Tibial nerve (tissue), 4 donors: ENCODE results near the gene RUNDC3A. TPM values are rescaled to one million over a fixed set of nuclear protein-coding genes. Genes with fewer than 3 reads are reported as not detected.

Experiments used
- DNase-seq, 2 donors: peaks; one replicate each; pipeline ENCODE4 v3.0.0-alpha.2; 2019; ENCODE audit warnings: low spot score in 2 of 2
- H3K27ac ChIP-seq, 4 donors: fragments of 200-600 bp; sonication (generic) in 3 of 4; one replicate each; pipeline ENCODE4 v1.5.1; 2017 to 2019; ENCODE audit warnings: mild to moderate bottlenecking in 1 of 4
- H3K27me3 ChIP-seq, 2 donors: fragments of 200-600 bp; sonication (generic) in 1 of 2; one replicate each; pipeline versions ENCODE4 v1.5.1 to v1.6.0; 2017 to 2019
- H3K36me3 ChIP-seq, 3 donors: fragments of 200-600 bp; sonication (generic); one replicate each; pipeline ENCODE4 v1.5.1; 2018 to 2019
- H3K4me1 ChIP-seq, 4 donors: fragments of 200-600 bp; sonication (generic) in 3 of 4; one replicate each; pipeline ENCODE4 v1.5.1; 2017 to 2019
- H3K4me3 ChIP-seq, 4 donors: fragments of 200-600 bp; sonication (generic) in 3 of 4; one replicate each; pipeline ENCODE4 v1.5.1; 2017 to 2019; ENCODE audit warnings: mild to moderate bottlenecking in 1 of 4, moderate library complexity in 1 of 4
- H3K9me3 ChIP-seq, 4 donors: fragments of 200-600 bp; sonication (generic) in 3 of 4; one replicate each; pipeline ENCODE4 v1.5.1; 2017 to 2019
- EP300 ChIP-seq, 2 donors: sonication (generic); formaldehyde crosslinking; IDR thresholded peaks; one replicate each; pipeline ENCODE4 v1.6.1; 2017; ENCODE audit warnings: antibody characterized with exemption in 2 of 2, mild to moderate bottlenecking in 1 of 2
- POLR2A ChIP-seq, 2 donors: fragments of 450-650 bp; IDR thresholded peaks; one replicate each; pipeline ENCODE4 v1.6.1; 2017; ENCODE audit warnings: antibody characterized with exemption in 2 of 2, mild to moderate bottlenecking in 2 of 2, moderate library complexity in 2 of 2
- WGBS, 2 donors: methylation state at CpG; one replicate each; pipeline ENCODE4 v1.1.5; 2018; 5-methylcytosine and 5-hydroxymethylcytosine counted together
- total RNA-seq, 4 donors: library from RNA; depleted of rRNA; stranded (reverse); fragments of >200 nt; gene quantifications; one replicate each; pipeline ENCODE4 v1.1.0, GENCODE V29; 2016
- TF ChIP-seq, protein P1 (sequence below), 5 experiments: fragments of 200-600 bp in 3 of 5; fragments of 450-650 bp in 2 of 5; sonication (generic) in 3 of 5; IDR thresholded peaks; one replicate each; pipeline ENCODE4 v1.5.1; 2016 to 2019; ENCODE audit warnings: antibody characterized with exemption in 5 of 5, mild to moderate bottlenecking in 3 of 5, moderate library complexity in 2 of 5

Gene RUNDC3A
- total RNA-seq: not detected

DNA sequence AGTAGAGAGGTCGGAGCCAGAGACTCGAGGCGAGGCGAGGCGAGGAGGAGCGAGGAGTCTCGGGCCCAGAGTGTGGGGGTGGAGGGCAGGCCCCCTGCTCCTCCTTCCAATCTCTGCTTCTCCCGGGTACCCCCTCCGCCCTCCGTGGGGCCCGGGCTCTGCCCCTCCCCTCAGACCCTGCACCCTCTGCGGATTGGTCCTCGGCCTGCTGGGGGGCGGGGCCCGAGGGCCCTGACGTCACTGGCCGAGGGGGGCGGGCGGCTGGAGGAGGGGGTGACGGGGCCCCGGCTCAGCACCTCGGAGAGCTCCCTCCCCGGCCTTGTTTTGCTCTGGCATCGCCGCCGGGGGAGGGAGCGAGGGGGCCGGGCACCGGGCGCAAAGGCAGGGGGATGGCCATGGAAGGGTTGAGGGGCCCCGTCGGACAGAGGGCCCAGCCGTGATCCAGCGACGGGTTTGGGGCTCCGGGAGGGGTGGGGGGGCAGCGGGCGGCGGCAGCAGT lies at the start of gene RUNDC3A:
RUNDC3A (plus strand) TSS at position 282 of the 499 bp plus-strand sequence. CDS start 232 bp downstream, outside the sequence.
- no peaks in the 10 kb centered on the region for H3K36me3 ChIP-seq
- H3K27me3 ChIP-seq: peaks cover 0 to 57% of the 10 kb centered on the region in 2 donors
- peak within 1 kb of the TSS in 2 of 4 donors; percentile 29 to 72 for H3K27ac ChIP-seq
- peak; percentile 37 to 69 for DNase-seq
- peak within 1 kb of the TSS; percentile 23 to 55 (median 31) for H3K4me3 ChIP-seq
- H3K4me1 ChIP-seq: peaks cover 0 to 23% (median 15%) of the 10 kb centered on the region in 4 donors
- TF ChIP-seq, protein P1, sequence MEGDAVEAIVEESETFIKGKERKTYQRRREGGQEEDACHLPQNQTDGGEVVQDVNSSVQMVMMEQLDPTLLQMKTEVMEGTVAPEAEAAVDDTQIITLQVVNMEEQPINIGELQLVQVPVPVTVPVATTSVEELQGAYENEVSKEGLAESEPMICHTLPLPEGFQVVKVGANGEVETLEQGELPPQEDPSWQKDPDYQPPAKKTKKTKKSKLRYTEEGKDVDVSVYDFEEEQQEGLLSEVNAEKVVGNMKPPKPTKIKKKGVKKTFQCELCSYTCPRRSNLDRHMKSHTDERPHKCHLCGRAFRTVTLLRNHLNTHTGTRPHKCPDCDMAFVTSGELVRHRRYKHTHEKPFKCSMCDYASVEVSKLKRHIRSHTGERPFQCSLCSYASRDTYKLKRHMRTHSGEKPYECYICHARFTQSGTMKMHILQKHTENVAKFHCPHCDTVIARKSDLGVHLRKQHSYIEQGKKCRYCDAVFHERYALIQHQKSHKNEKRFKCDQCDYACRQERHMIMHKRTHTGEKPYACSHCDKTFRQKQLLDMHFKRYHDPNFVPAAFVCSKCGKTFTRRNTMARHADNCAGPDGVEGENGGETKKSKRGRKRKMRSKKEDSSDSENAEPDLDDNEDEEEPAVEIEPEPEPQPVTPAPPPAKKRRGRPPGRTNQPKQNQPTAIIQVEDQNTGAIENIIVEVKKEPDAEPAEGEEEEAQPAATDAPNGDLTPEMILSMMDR (IDR thresholded peaks at IDR 0.05): no peak
- peak; percentile 14 to 59 for TF ChIP-seq EP300 (IDR thresholded peaks at IDR 0.05)
- no peaks in the 10 kb centered on the region for H3K9me3 ChIP-seq
- WGBS, 2 donors: 0% methylated on average over 15 to 18 of the region's 39 CpGs

- Histone ChIP-seq H3K27ac (no peak overlapping the region), H3K4me1 (no peaks in the 10 kb centered on the region), H3K36me3 (no peaks in the 10 kb centered on the region), H3K4me3 (no peak overlapping the region), H3K27me3 (peaks cover 0 to 6% of the 10 kb centered on the region in 2 donors), H3K9me3 (no peaks in the 10 kb centered on the region)
- DNase-seq: no peak
- WGBS, 2 donors: 80 to 86% methylated on average over 14 of the region's 17 CpGs
- TF ChIP-seq EP300 (IDR thresholded peaks at IDR 0.05) (no peak), POLR2A (IDR thresholded peaks at IDR 0.05) (no peak)
- TF ChIP-seq, protein P1 (IDR thresholded peaks at IDR 0.05): no peak
Measured at GRCh38 chr17:44258811-44259351, 49.5 kb upstream of the RUNDC3A start.

- Histone ChIP-seq H3K9me3 (no peaks in the 10 kb centered on the region), H3K4me1 (no peaks in the 10 kb centered on the region), H3K4me3 (no peak overlapping the region), H3K27ac (no peak overlapping the region), H3K27me3 (no peaks in the 10 kb centered on the region), H3K36me3 (no peaks in the 10 kb centered on the region)
- DNase-seq: no peak
- TF ChIP-seq EP300 (IDR thresholded peaks at IDR 0.05): no peak
- TF ChIP-seq, protein P1 (IDR thresholded peaks at IDR 0.05): no peak
- no peak for TF ChIP-seq POLR2A (IDR thresholded peaks at IDR 0.05)
- WGBS, 2 donors: 95 to 98% methylated on average over 6 of the region's 6 CpGs
Measured at GRCh38 chr17:44260296-44260695, 48.1 kb upstream of the RUNDC3A start.

DNA sequence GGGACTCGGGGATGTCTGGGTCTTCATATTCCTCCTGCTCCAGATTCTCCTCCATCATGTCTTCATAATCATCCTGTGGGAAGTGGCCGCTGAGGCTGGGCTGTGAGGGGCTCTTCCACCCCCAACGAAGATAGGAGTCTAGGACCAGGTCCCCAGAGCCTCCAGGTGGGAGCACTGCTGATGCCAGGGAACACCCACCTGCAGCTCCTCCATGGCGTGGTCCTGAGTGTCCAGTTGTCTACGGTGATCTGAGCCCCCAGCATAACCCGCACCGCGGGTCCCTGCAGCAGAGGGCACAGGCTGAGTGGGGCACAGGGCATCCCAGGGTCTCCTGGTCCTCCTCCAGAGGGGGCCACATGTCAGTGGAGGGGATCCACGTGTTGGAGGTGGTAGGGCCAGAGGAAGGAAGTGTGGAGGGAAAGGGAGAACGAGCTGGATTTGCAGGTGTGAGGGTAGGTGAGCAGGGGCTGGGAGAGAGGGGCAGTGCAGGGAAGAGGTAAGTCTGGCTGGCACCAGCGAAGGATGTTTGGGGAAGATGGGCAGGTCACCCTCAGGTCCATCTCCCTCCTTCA lies 45.7 kb upstream of the RUNDC3A start:
- DNase-seq: no peak
- Histone ChIP-seq H3K27ac (no peak overlapping the region), H3K9me3 (no peaks in the 10 kb centered on the region), H3K4me3 (no peak overlapping the region), H3K36me3 (no peaks in the 10 kb centered on the region), H3K27me3 (no peaks in the 10 kb centered on the region), H3K4me1 (no peaks in the 10 kb centered on the region)
- WGBS, 2 donors: 68% methylated on average over 9 to 11 of the region's 11 CpGs
- TF ChIP-seq EP300 (IDR thresholded peaks at IDR 0.05) (no peak), POLR2A (IDR thresholded peaks at IDR 0.05) (no peak)
- TF ChIP-seq, protein P1 (IDR thresholded peaks at IDR 0.05): no peak

- Histone ChIP-seq H3K9me3 (no peaks in the 10 kb centered on the region), H3K27ac (no peak overlapping the region), H3K4me3 (no peak overlapping the region), H3K4me1 (no peaks in the 10 kb centered on the region), H3K36me3 (no peaks in the 10 kb centered on the region), H3K27me3 (no peaks in the 10 kb centered on the region)
- no peak for DNase-seq
- WGBS, 2 donors: 83 to 87% methylated on average over 7 of the region's 7 CpGs
- TF ChIP-seq EP300 (IDR thresholded peaks at IDR 0.05) (no peak), POLR2A (IDR thresholded peaks at IDR 0.05) (no peak)
- TF ChIP-seq, protein P1 (IDR thresholded peaks at IDR 0.05): no peak
Measured at GRCh38 chr17:44263345-44263902, 45.0 kb upstream of the RUNDC3A start.
